Measurements from ENCODE around the gene PARD3.

- TF ChIP-seq CTCF (IDR thresholded peaks at IDR 0.05; ENCODE audit: extremely low read depth in 1 of 2, insufficient read depth in 1 of 2, low read depth in 1 of 2, low read length in 2 of 2) (no peak), POLR2A (IDR thresholded peaks at IDR 0.05; ENCODE audit: low read depth, low read length) (no peak)
Observed at GRCh38 chr10:34432589-34432988, 382.5 kb downstream of the PARD3 start.
